NCI-H510A treated with DMSO at 0.1 percent for 48 hours (cell line): ENCODE data around the gene IZUMO4.

Experiments used
- DNase-seq: peaks from one replicate; lab custom pipeline; 2025; lab: John Stamatoyannopoulos, UW

IZUMO4 gene

GRCh38 chr19:2148482-2149135 lies 51.9 kb downstream of the IZUMO4 start:
- no peak for DNase-seq
